Keratinocyte (primary cell): Measurements from ENCODE around the gene ATRX.

ENCODE experiments used
- EZH2 ChIP-seq: IDR thresholded peaks from one replicate; pipeline ENCODE4 v1.6.1; 2012; ENCODE audit warnings: inconsistent platforms, mild to moderate bottlenecking, low read length, moderate library complexity
- TF ChIP-seq, protein P1 (sequence below), 3 experiments: IDR thresholded peaks in 1 of 3; conservative IDR thresholded peaks in 1 of 3; optimal IDR thresholded peaks in 1 of 3; 2 replicates in 2 of 3; 3 replicates in 1 of 3; pipeline versions ENCODE3 to v1.5.1; 2011; ENCODE audit warnings: low read length in 3 of 3, mild to moderate bottlenecking in 3 of 3, moderate library complexity in 2 of 3, control low read depth in 1 of 3, inconsistent platforms in 1 of 3; ENCODE audit not compliant: insufficient read depth in 2 of 3; ENCODE audit errors: extremely low read depth in 1 of 3

GRCh38 chrX:77691916-77692315, 94.1 kb downstream of the ATRX start:
- no peak for TF ChIP-seq EZH2
- TF ChIP-seq, protein P1, sequence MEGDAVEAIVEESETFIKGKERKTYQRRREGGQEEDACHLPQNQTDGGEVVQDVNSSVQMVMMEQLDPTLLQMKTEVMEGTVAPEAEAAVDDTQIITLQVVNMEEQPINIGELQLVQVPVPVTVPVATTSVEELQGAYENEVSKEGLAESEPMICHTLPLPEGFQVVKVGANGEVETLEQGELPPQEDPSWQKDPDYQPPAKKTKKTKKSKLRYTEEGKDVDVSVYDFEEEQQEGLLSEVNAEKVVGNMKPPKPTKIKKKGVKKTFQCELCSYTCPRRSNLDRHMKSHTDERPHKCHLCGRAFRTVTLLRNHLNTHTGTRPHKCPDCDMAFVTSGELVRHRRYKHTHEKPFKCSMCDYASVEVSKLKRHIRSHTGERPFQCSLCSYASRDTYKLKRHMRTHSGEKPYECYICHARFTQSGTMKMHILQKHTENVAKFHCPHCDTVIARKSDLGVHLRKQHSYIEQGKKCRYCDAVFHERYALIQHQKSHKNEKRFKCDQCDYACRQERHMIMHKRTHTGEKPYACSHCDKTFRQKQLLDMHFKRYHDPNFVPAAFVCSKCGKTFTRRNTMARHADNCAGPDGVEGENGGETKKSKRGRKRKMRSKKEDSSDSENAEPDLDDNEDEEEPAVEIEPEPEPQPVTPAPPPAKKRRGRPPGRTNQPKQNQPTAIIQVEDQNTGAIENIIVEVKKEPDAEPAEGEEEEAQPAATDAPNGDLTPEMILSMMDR (optimal IDR thresholded peaks at IDR 0.05 in 1 of 3, IDR thresholded peaks at IDR 0.05 in 1 of 3, conservative IDR thresholded peaks at IDR 0.05 in 1 of 3; ENCODE audit: extremely low read depth in 1 of 3, insufficient read depth in 2 of 3, low read length in 3 of 3): no peak
